H1 (cell line): Measurements from ENCODE around the gene MTURN. TPM values are rescaled to one million over a fixed set of nuclear protein-coding genes. Genes with fewer than 3 reads are reported as not detected.

Experiments used
- EP300 ChIP-seq, 2 experiments: IDR thresholded peaks; 1 replicate in 1 of 2; 2 replicates in 1 of 2; pipeline ENCODE4 v1.6.1; 2011 to 2012; ENCODE audit warnings: low read depth in 2 of 2, low read length in 2 of 2, mild to moderate bottlenecking in 2 of 2, borderline replicate concordance in 1 of 2, inconsistent platforms in 1 of 2, moderate library complexity in 1 of 2
- JUN ChIP-seq: IDR thresholded peaks from 2 replicates; pipeline ENCODE4 v1.6.1; 2011; ENCODE audit warnings: low read depth, mild to moderate bottlenecking, improper control_type of control experiment, low read length
- NANOG ChIP-seq: IDR thresholded peaks from 2 replicates; pipeline ENCODE4 v1.6.1; 2011; ENCODE audit warnings: low read length, low read depth, mild to moderate bottlenecking, inconsistent platforms; ENCODE audit not compliant: insufficient read depth, poor library complexity, severe bottlenecking
- polyA plus RNA-seq, 7 experiments: library from polyadenylated mRNA; depleted of rRNA in 3 of 7; stranded (reverse) in 5 of 7; unstranded in 2 of 7; fragments of >200 nt in 5 of 7; fragments of 200-250 nt in 2 of 7; gene quantifications; 1 replicate in 5 of 7; 2 replicates in 1 of 7; 4 replicates in 1 of 7; pipeline versions ENCODE4 v1.2.1 to v1.2.3, GENCODE V29; 2011 to 2013; ENCODE audit warnings: missing spikeins in 2 of 7, mixed read lengths in 2 of 7
- total RNA-seq: library from RNA; stranded (reverse); fragmentation: NEBNext Ultra II Directional; extraction: Animal tissue kit (Norgen Biotek cat#: 25700); gene quantifications from 2 replicates; pipeline ENCODE4 v1.2.1, GENCODE V29; 2021

MTURN gene
- total and polyA plus RNA-seq, 2 of the 8 experiments (the other 6 are each of a cell fraction or from before 2014, with no cell fraction given) = 2.6 to 5.8 TPM

DNA sequence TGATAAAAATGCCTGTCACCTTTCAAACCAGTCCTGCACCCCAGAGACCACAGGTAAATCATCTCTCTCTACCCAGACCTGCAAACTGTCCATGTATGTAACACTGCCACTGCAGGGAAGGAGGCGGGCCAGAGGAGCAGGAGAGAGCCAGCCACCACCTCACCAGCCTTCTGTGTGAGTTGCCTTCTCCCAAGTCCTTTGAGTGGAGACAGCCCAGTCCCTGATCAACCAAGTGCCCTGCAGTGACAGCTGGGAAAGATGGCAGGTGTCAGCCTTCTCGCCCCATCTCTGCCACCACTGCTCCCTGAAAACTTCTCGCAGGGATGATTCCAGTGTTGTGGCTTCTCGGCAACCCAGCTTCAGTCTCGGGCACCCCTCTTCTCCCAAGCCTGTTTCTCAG is 42.4 kb downstream of the MTURN start (continued):
- TF ChIP-seq NANOG (no peak), EP300 (IDR thresholded peaks at IDR 0.05; ENCODE audit: borderline replicate concordance in 1 of 2, low read depth in 2 of 2, low read length in 2 of 2) (no peak), JUN (no peak)
